ENCODE measurements around the gene GLT8D2. TPM values are rescaled to one million over a fixed set of nuclear protein-coding genes. Genes with fewer than 3 reads are reported as not detected.

The GLT8D2 gene
- total RNA-seq: 12.6 and 36.3 TPM in 2 replicates
- polyA plus RNA-seq: 61.9 and 90.1 TPM in 2 replicates
- 33.5 and 46.6 TPM in 2 replicates for polyA plus RNA-seq (2012)
- polyA minus RNA-seq (ENCODE audit: low replicate concordance): 10.2 and 11.0 TPM in 2 replicates

GRCh38 chr12:104049903-104050356 lies at the start of gene GLT8D2:
TSS of gene GLT8D2 (minus strand) at chr12:104050187. CDS start at chr12:104019648, 30,539 bp downstream.
- Histone ChIP-seq H3K4me3 (replicated peaks in 1 of 4; ENCODE audit: control extremely low read depth in 1 of 4, insufficient read depth in 1 of 4, low read depth in 3 of 4, low read length in 4 of 4) (peak within 1 kb of the TSS; percentile 64 to 71 (median 70)), H3K9me3 (ENCODE audit: control insufficient read depth, insufficient read depth, low read depth, low read length) (no peaks in the 10 kb centered on the region), H4K20me1 (ENCODE audit: control insufficient read depth, extremely low read depth, insufficient read depth, low read length) (no peaks in the 10 kb centered on the region), H3K4me1 (ENCODE audit: control insufficient read depth, extremely low read depth, insufficient read depth, low read length) (peaks cover 7% of the 10 kb centered on the region), H3K27ac (ENCODE audit: insufficient read depth, low read length) (peak within 1 kb of the TSS; percentile 78), H3K79me2 (ENCODE audit: control insufficient read depth, insufficient read depth, low read length) (peaks cover 5% of the 10 kb centered on the region), H3K4me2 (ENCODE audit: extremely low read depth, insufficient read depth, low read length) (peak within 1 kb of the TSS; percentile 98), H3K36me3 (ENCODE audit: control insufficient read depth, insufficient read depth, low read length) (no peaks in the 10 kb centered on the region), H2AFZ (ENCODE audit: low read length) (peak within 1 kb of the TSS; percentile 83), H3K27me3 (ENCODE audit: control insufficient read depth, insufficient read depth, low read length) (no peaks in the 10 kb centered on the region), H3K9ac (ENCODE audit: insufficient read depth, low read length) (peak within 1 kb of the TSS; percentile 58)
- DNase-seq (ENCODE audit: low read depth in 2 of 2): peak; percentile 83 to 87
- TF ChIP-seq CTCF (conservative IDR thresholded peaks at IDR 0.05 in 1 of 2, IDR thresholded peaks at IDR 0.05 in 1 of 2; ENCODE audit: low read depth in 1 of 2, low read length in 2 of 2) (no peak), EZH2 (IDR thresholded peaks at IDR 0.05; ENCODE audit: low read length, missing control alignments) (no peak)

DNA sequence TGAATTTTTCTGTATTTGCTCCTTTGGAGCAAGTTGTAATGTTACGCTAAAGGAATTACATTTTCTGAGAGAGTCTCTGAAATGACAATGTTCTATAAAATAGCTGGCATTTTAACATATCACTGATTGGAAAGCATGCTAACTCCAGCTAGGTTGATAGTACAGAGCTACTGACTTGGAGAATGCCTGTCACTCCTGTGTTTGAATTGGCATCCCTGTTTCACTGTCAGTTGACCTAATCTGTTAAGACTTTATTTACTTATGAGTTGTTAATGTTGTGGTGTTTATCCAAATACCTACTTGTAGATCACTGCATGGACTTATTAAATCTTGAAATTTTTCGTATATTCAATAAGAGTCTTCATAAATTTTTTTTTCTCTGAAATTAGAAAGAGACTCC lies 48.0 kb upstream of the GLT8D2 start:
- Histone ChIP-seq H3K9ac (ENCODE audit: insufficient read depth, low read length) (no peak overlapping the region), H2AFZ (ENCODE audit: low read length) (no peak overlapping the region), H3K79me2 (ENCODE audit: control insufficient read depth, insufficient read depth, low read length) (no peaks in the 10 kb centered on the region), H3K27me3 (ENCODE audit: control insufficient read depth, insufficient read depth, low read length) (no peaks in the 10 kb centered on the region), H3K9me3 (ENCODE audit: control insufficient read depth, insufficient read depth, low read depth, low read length) (no peaks in the 10 kb centered on the region), H3K36me3 (ENCODE audit: control insufficient read depth, insufficient read depth, low read length) (peaks cover 8% of the 10 kb centered on the region), H3K4me2 (ENCODE audit: extremely low read depth, insufficient read depth, low read length) (no peak overlapping the region), H4K20me1 (ENCODE audit: control insufficient read depth, extremely low read depth, insufficient read depth, low read length) (no peaks in the 10 kb centered on the region), H3K27ac (ENCODE audit: insufficient read depth, low read length) (no peak overlapping the region), H3K4me3 (replicated peaks in 1 of 4; ENCODE audit: control extremely low read depth in 1 of 4, insufficient read depth in 1 of 4, low read depth in 3 of 4, low read length in 4 of 4) (no peak overlapping the region), H3K4me1 (ENCODE audit: control insufficient read depth, extremely low read depth, insufficient read depth, low read length) (no peaks in the 10 kb centered on the region)
- no peak for DNase-seq (ENCODE audit: low read depth in 2 of 2)
- TF ChIP-seq EZH2 (IDR thresholded peaks at IDR 0.05; ENCODE audit: low read length, missing control alignments): no peak
- no peak for TF ChIP-seq CTCF (conservative IDR thresholded peaks at IDR 0.05 in 1 of 2, IDR thresholded peaks at IDR 0.05 in 1 of 2; ENCODE audit: low read depth in 1 of 2, low read length in 2 of 2)

DNA sequence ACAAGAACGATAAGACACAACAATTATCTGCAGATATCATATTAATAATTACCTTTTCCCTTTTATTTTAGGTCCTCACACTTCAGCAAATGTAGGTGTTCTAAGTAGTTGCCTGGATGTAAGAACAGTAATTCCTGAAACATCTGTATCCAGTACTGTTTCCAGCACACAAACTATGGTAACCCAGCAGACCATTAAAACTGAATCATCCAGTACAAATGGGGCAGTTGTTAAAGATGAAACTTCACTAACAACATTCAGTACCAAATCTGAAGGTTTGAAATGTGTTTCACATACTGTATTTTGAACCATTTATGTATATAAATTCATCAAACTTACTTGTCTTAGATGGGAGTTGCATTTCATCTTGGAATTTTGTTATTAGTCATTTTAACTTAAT lies 45.3 kb upstream of the GLT8D2 start:
- Histone ChIP-seq H3K79me2 (ENCODE audit: control insufficient read depth, insufficient read depth, low read length) (no peaks in the 10 kb centered on the region), H3K4me3 (replicated peaks in 1 of 4; ENCODE audit: control extremely low read depth in 1 of 4, insufficient read depth in 1 of 4, low read depth in 3 of 4, low read length in 4 of 4) (no peak overlapping the region), H4K20me1 (ENCODE audit: control insufficient read depth, extremely low read depth, insufficient read depth, low read length) (no peaks in the 10 kb centered on the region), H3K27ac (ENCODE audit: insufficient read depth, low read length) (no peak overlapping the region), H3K9me3 (ENCODE audit: control insufficient read depth, insufficient read depth, low read depth, low read length) (no peaks in the 10 kb centered on the region), H2AFZ (ENCODE audit: low read length) (no peak overlapping the region), H3K36me3 (ENCODE audit: control insufficient read depth, insufficient read depth, low read length) (peaks cover 5% of the 10 kb centered on the region), H3K9ac (ENCODE audit: insufficient read depth, low read length) (no peak overlapping the region), H3K4me2 (ENCODE audit: extremely low read depth, insufficient read depth, low read length) (no peak overlapping the region), H3K27me3 (ENCODE audit: control insufficient read depth, insufficient read depth, low read length) (no peaks in the 10 kb centered on the region), H3K4me1 (ENCODE audit: control insufficient read depth, extremely low read depth, insufficient read depth, low read length) (no peaks in the 10 kb centered on the region)
- no peak for DNase-seq (ENCODE audit: low read depth in 2 of 2)
- TF ChIP-seq EZH2 (IDR thresholded peaks at IDR 0.05; ENCODE audit: low read length, missing control alignments): no peak
- no peak for TF ChIP-seq CTCF (conservative IDR thresholded peaks at IDR 0.05 in 1 of 2, IDR thresholded peaks at IDR 0.05 in 1 of 2; ENCODE audit: low read depth in 1 of 2, low read length in 2 of 2)

Data from fibroblast of lung (primary cell).